COLO829 (cell line): ENCODE measurements around the gene TGM2.
A peak's percentile ranks its signal among the peaks of the same experiment; 100 is the strongest.

ENCODE experiments used
- DNase-seq: peaks from one replicate; pipeline ENCODE4 v3.0.0; 2012; ENCODE audit warnings: low spot score

Gene TGM2

DNA sequence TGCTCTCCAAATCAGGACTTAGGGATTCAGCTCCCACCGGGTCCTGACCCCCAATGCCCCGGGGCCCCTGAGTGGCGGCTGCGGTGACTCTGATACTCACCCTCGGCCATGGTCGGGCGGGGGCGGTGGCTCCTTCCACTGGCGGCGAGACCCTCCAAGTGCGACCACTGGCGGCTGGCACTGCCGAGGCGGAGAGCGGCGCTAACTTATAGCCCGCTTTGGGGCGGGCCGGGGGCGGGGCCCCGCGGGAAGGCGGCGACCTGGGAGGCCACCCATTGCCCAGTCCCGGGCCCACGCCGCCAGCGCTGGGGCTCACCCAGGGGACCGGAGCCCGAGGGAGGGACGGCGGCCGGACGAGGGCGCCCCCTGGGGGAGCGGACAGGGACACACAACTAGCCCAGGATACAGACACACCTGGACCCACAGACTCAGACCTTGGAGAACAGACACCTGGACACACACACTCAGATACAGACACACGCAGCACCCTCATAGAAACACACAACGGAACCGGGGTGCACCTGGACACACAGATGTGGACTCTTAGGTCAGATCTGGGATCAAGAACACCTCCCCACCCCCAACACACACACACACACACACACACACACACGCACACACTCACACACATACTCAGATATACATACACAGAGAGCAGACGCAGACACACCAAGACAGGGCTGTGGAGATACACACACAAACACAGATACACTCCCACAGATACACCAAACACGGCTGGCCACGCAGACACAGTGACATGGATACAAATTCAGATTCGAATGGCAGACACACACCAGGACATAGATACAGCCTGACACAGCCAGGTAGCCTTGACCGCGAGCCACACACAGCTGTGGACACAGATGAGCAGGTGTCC is at the start of gene TGM2:
TSS of gene TGM2 (minus strand) at position 182 of the 877 bp plus-strand sequence. CDS start at position 110, 72 bp downstream.
- DNase-seq = peak; percentile 57

GRCh38 chr20:38214256-38215193 is 49.5 kb upstream of the TGM2 start:
- no peak for DNase-seq

DNA sequence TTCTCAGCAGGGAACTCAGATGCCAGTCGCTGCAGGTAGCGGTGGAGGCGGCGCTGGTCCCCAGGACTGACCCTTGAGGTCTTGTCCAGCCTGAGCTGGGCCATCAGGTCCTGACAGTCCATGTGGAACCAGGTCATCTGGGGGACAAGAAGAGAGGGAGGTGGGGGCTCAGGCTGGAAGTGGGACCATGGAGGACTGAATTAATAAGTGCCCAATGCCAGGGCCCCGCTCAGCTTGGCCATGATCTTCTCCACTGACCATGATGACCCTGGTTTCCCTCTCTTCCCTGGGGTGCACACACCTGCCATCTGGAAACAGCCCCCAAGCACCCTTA is 48.5 kb upstream of the TGM2 start:
- no peak for DNase-seq

- no peak for DNase-seq
Measured at GRCh38 chr20:38212806-38213606, 47.9 kb upstream of the TGM2 start.

- DNase-seq = no peak
Measured at GRCh38 chr20:38211200-38212097, 46.4 kb upstream of the TGM2 start.

DNA sequence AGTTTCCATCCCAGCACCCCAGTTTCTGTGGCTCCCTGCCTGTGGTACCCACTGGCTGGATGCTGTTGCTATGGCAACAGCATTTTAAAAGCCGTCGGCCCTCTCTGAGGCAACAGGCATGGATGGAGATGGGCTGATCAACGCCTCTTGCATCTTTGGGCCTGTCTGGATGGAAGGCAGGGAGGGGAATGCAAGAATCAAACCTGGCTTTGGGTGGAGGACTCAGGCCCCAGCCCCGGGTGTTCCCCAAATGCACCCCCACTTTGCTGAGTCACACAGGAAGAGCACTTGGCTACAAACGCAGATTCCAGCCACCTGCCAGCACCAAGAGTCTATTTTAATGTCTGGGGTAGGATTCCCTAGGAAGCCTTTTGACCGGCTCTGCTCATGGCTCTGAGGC is 45.7 kb upstream of the TGM2 start:
- DNase-seq = no peak

GRCh38 chr20:38209736-38210405 is 44.8 kb upstream of the TGM2 start:
- DNase-seq = no peak

- no peak for DNase-seq
Measured at GRCh38 chr20:38209054-38209675, 44.1 kb upstream of the TGM2 start.

DNA sequence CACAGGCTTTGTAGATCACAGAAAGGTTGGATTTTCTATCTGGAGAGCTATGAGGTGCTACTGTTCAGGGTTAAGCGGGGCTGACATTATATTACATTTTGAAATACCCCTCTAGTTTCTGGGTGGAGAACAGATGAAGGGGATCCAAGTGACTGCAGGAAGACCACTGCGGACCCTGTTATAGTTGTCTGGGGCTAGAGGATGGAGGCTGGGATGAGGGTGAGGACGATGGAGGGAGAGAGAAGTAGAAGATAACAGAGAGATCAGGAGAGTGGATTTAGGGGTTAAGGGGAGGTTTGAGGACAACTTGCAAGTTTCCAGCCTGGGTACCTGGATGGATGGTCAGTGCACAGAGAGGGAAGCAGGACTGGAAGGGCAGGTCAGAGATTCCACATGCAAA is 43.5 kb upstream of the TGM2 start:
- no peak for DNase-seq

GRCh38 chr20:38208088-38208487 is 43.0 kb upstream of the TGM2 start:
- DNase-seq = no peak

GRCh38 chr20:38207621-38208020 is 42.6 kb upstream of the TGM2 start:
- no peak for DNase-seq

- no peak for DNase-seq
Measured at GRCh38 chr20:38205001-38205400, 39.9 kb upstream of the TGM2 start.

- DNase-seq = no peak
Measured at GRCh38 chr20:38203981-38204357, 38.9 kb upstream of the TGM2 start.

GRCh38 chr20:38203337-38203980 is 38.4 kb upstream of the TGM2 start:
- no peak for DNase-seq

DNA sequence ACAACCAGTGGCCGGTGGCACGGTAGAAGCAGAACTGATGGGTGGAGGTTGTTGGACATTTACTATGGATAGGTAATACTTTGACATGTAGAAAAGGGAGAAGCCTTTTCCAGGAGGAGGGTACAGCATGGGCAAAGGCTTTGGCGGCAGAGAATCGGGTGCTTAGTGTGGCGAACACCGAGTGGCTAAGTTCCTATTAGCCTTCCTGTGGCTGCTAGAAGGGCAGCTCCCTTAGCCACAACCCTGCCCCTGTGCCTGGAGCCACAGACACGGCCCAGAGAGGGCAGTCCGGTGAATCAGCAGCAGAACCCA is 37.9 kb upstream of the TGM2 start:
- no peak for DNase-seq

DNA sequence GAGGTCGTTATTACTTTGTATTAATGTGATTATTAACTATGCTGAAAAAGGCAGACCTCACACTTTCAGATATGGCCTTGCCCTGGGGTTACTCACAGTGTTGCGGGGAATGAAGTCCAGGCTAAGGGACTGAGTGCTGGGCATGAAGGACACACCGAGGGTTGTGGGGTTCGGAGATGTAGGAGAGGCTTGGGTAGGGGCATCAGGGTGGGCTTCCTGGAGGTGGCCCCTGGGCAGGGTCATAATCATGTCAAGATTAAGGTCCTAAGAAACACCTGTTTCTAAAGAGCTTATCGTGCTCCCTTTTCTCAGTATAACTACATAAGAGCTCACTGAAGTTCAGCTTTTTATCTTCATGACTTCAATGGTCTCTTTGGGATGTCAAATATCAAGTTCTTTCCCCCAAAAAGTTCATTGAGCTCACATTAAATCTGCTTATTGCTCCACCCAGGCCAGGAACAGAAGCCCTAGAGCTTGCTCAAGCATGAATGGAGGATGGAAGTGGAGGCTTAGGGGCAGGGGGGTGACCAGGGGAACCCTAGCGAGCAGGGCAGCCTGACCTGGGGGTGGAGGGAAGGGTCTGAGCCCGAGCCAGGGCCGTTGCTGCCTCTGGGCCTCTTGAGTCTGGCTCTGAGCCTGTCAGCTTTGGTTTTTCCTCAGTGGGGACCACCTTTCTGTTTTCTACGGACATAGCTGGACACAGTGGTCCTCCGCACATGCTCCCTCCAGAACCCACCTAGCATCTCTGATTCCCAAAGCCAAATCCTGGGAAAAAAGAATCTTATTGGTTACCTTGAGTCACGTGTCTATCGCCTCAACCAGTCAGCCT is 37.3 kb upstream of the TGM2 start:
- DNase-seq = no peak

DNA sequence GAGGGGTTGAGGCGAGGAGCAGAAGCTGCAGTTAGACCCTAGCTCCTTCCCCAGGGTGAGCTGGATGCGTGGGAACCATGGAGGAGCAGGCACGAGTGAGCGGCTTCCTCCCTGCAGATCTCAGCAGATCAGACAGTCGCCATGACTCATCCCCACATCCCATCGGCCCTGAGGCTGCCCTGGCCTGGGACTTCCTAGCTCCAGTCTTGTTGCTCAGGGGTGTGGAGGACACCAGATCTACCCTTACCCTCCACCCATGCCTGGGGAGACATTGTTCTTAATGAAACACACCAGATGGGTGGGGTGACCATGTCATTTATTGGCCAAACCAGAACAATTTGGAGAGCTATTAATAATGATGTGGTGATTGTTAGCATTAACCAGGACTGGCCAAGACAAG is 36.3 kb upstream of the TGM2 start:
- DNase-seq = peak; percentile 79

- no peak for DNase-seq
Measured at GRCh38 chr20:38200646-38201045, 35.6 kb upstream of the TGM2 start.
